GM12878 (cell line): Measurements from ENCODE around the gene CRYBB1. TPM values are rescaled to one million over a fixed set of nuclear protein-coding genes. Genes with fewer than 3 reads are reported as not detected.

Experiments
- ATAC-seq: fragments of 200-7000 bp; cut with Tn5 transposase; 3 replicates; pipeline ENCODE4 v1.9.1; 2020; ENCODE audit warnings: mild to moderate bottlenecking, moderate library complexity
- BruUV-seq: library from RNA; stranded (reverse); fragments of 400-500 nt; replicated peaks from 2 replicates; lab custom pipeline; 2021; lab: Mats Ljungman, UMichigan
- CTCF ChIA-PET: fragments of 300-600 bp; sonication (Branson Sonifier 250); formaldehyde crosslinking; extraction: SDS; loops from one replicate; lab custom pipeline; 2021; ENCODE audit warnings: inconsistent platforms; lab: Yijun Ruan, JAX
- POLR2A ChIA-PET: fragments of 350-600 bp; formaldehyde crosslinking; extraction: SDS; loops from one replicate; lab custom pipeline; 2021; ENCODE audit warnings: inconsistent platforms; lab: Charles Lee
- RAD21 ChIA-PET: fragments of 300-600 bp; sonication (Branson Sonifier 250); formaldehyde crosslinking; loops from one replicate; lab custom pipeline; 2023; ENCODE audit warnings: antibody characterized with exemption; ENCODE audit not compliant: unreplicated experiment; lab: Charles Lee
- SMC1A ChIA-PET: fragments of 300-600 bp; sonication (Branson Sonifier 250); formaldehyde crosslinking; loops from one replicate; lab custom pipeline; 2023; ENCODE audit not compliant: unreplicated experiment, uncharacterized antibody; lab: Charles Lee
- DNase-seq: peaks from one replicate; pipeline ENCODE4 v3.0.0-alpha.2; 2011; ENCODE audit warnings: low read depth, low spot score
- FAIRE-seq: peaks from 3 replicates; lab custom pipeline; 2011; peaks lifted over from hg19 to GRCh38; lab: Jason Lieb, UNC
- H2AFZ ChIP-seq: 2 replicates; pipeline ENCODE4 v1.6.0; 2011; ENCODE audit warnings: low read depth, low read length, control low read depth; ENCODE audit not compliant: control insufficient read depth
- H3K27ac ChIP-seq: 2 replicates; pipeline ENCODE4 v1.5.1; 2011; ENCODE audit warnings: control low read depth; ENCODE audit not compliant: control insufficient read depth, insufficient read depth
- H3K27me3 ChIP-seq, 2 experiments: replicated peaks in 1 of 2; 2 replicates each; pipeline versions ENCODE4 v1.6.0 to v1.6.1; 2011; ENCODE audit warnings: low read length in 1 of 2; ENCODE audit not compliant: control insufficient read depth in 2 of 2, insufficient read depth in 2 of 2
- H3K36me3 ChIP-seq, 2 experiments: 2 replicates each; pipeline ENCODE4 v1.5.1; 2011; ENCODE audit warnings: low read length in 1 of 2; ENCODE audit not compliant: control insufficient read depth in 2 of 2, insufficient read depth in 2 of 2
- H3K4me1 ChIP-seq: 2 replicates; pipeline ENCODE4 v1.6.1; 2011; ENCODE audit warnings: mild to moderate bottlenecking, low read length, moderate library complexity, mixed read lengths; ENCODE audit not compliant: control insufficient read depth, insufficient read depth
- H3K4me2 ChIP-seq: 2 replicates; pipeline ENCODE4 v1.6.0; 2011; ENCODE audit warnings: control low read depth; ENCODE audit not compliant: control insufficient read depth, insufficient read depth
- H3K4me3 ChIP-seq: fragments of 200-600 bp; sonication (generic); 2 replicates; pipeline ENCODE4 v1.5.1; 2016
- H3K79me2 ChIP-seq: 2 replicates; pipeline ENCODE4 v1.6.0; 2011; ENCODE audit warnings: low read length; ENCODE audit not compliant: control insufficient read depth, insufficient read depth
- H3K9ac ChIP-seq: 2 replicates; pipeline ENCODE4 v1.8.0; 2011; ENCODE audit warnings: low read length, control low read depth, mixed read lengths; ENCODE audit not compliant: control insufficient read depth, insufficient read depth
- H3K9me3 ChIP-seq: replicated peaks from 3 replicates; pipeline ENCODE4 v1.5.1; 2011; ENCODE audit warnings: mild to moderate bottlenecking, low read length; ENCODE audit not compliant: control insufficient read depth, insufficient read depth
- H4K20me1 ChIP-seq: 2 replicates; pipeline ENCODE4 v1.6.0; 2011; ENCODE audit not compliant: control insufficient read depth, insufficient read depth
- BCL11A ChIP-seq: IDR thresholded peaks from 2 replicates; pipeline ENCODE4 v1.6.1; 2011; ENCODE audit warnings: low read depth, low read length
- EGR1 ChIP-seq, 2 experiments: IDR thresholded peaks; 1 replicate in 1 of 2; 2 replicates in 1 of 2; pipeline ENCODE4 v1.6.1; 2011 to 2012; ENCODE audit warnings: low read depth in 2 of 2, low read length in 2 of 2, borderline replicate concordance in 1 of 2, mild to moderate bottlenecking in 1 of 2, moderate library complexity in 1 of 2
- MTA2 ChIP-seq: fragments of 450-650 bp; IDR thresholded peaks from 2 replicates; pipeline ENCODE4 v1.6.1; 2016; ENCODE audit warnings: low read depth, mild to moderate bottlenecking, moderate library complexity
- PAX5 ChIP-seq: IDR thresholded peaks from 2 replicates; pipeline ENCODE4 v1.6.1; 2011; ENCODE audit warnings: low read depth, low read length, borderline replicate concordance
- POU2F2 ChIP-seq: IDR thresholded peaks from 3 replicates; pipeline ENCODE4 v1.6.1; 2011; ENCODE audit warnings: low read depth, mild to moderate bottlenecking, low read length, borderline replicate concordance
- RELA ChIP-seq: fragments of 450-650 bp; IDR thresholded peaks from 2 replicates; pipeline ENCODE4 v1.8.0; 2014; ENCODE audit warnings: borderline replicate concordance; ENCODE audit not compliant: partially characterized antibody
- SPI1 ChIP-seq: IDR thresholded peaks from 2 replicates; pipeline ENCODE4 v1.6.1; 2011; ENCODE audit warnings: low read depth, mild to moderate bottlenecking, low read length, moderate library complexity, borderline replicate concordance; ENCODE audit not compliant: insufficient read depth
- ZNF217 ChIP-seq: fragments of 450-650 bp; IDR thresholded peaks from 2 replicates; pipeline ENCODE4 v1.6.1; 2017; ENCODE audit warnings: antibody characterized with exemption, mild to moderate bottlenecking
- WGBS: methylation state at CpG from one replicate; pipeline ENCODE4 v1.1.6; 2016; ENCODE audit warnings: low lambda C conversion rate; ENCODE audit not compliant: insufficient replicate concordance, insufficient coverage; ENCODE audit errors: missing lambda C conversion rate; 5-methylcytosine and 5-hydroxymethylcytosine counted together
- in situ Hi-C: fragments of 300-500 bp; cut with MboI; formaldehyde crosslinking; loops from 9 replicates; pipeline ENCODE4 v1.14.3; 2018; ENCODE audit warnings: mixed read lengths
- intact Hi-C: fragments of 100-400 bp; cut with micrococcal nuclease; formaldehyde crosslinking; loops from one replicate; pipeline ENCODE4 v1.14.2; 2022; ENCODE audit not compliant: unreplicated experiment
- polyA plus RNA-seq, 11 experiments: library from polyadenylated mRNA; depleted of rRNA in 4 of 11; unstranded in 6 of 11; stranded (reverse) in 5 of 11; fragments of >200 nt; fragmentation: Nextera tagmentation in 4 of 11; fragmentation: Illumina TruSeq in 1 of 11; extraction: Ambion mirVana in 4 of 11; extraction: Trizol in 1 of 11; gene quantifications; 1 replicate in 1 of 11; 2 replicates in 10 of 11; pipeline versions ENCODE4 v1.2.1 to v1.2.3, GENCODE V29; 2011 to 2016; ENCODE audit warnings: inconsistent platforms in 2 of 11, missing spikeins in 2 of 11, low read depth in 1 of 11
- total RNA-seq, 4 experiments: library from RNA; depleted of rRNA in 3 of 4; stranded (reverse); fragments of >200 nt in 3 of 4; fragmentation: Illumina TruSeq in 1 of 4; extraction: Trizol in 1 of 4; gene quantifications; 2 replicates each; pipeline versions ENCODE4 v1.2.1 to v1.2.3, GENCODE V29; 2013 to 2021
- TF ChIP-seq, protein P1 (sequence below): fragments of 450-650 bp; IDR thresholded peaks from 2 replicates; pipeline ENCODE4 v1.6.1; 2017; ENCODE audit warnings: mild to moderate bottlenecking, moderate library complexity
- TF ChIP-seq, protein P2 (sequence below): fragments of 450-650 bp; IDR thresholded peaks from 2 replicates; pipeline ENCODE4 v1.6.1; 2017; ENCODE audit warnings: mild to moderate bottlenecking, moderate library complexity
- TF ChIP-seq, protein P3 (sequence below): fragments of 450-650 bp; IDR thresholded peaks from 2 replicates; pipeline ENCODE4 v1.6.1; 2016; ENCODE audit warnings: mild to moderate bottlenecking
- TF ChIP-seq, protein P4 (sequence below): IDR thresholded peaks from 2 replicates; pipeline ENCODE4 v1.6.1; 2012; ENCODE audit warnings: low read depth, low read length, improper control_type of control experiment

CRYBB1 gene
- total and polyA plus RNA-seq, 10 of the 15 experiments (the other 5 are each of a cell fraction or from before 2014, with no cell fraction given): 0.09 to 0.64 (median 0.23) TPM; not detected in 5

DNA sequence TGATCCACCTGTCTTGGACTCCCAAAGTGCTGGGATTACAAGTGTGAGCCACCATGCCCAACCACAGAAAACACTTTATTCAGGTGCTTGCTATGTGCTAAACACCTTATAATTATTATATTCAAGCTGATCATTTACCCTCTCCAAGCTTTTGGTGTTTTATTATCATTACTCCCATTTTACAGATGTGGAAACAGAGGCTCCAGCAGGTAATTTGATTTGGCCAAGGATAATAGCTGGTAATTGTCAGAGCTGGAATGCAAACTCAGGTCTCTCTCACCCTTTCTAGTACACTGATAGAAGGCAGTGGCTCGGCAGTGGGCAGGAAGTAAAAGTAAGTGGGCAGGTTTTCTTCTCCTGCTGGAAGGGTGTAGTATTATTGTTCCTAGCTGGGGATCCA lies 24.1 kb downstream of the CRYBB1 start:
- 41% methylated on average over 1 of the region's 1 CpG for WGBS
- no peak for FAIRE-seq
- TF ChIP-seq, protein P1, sequence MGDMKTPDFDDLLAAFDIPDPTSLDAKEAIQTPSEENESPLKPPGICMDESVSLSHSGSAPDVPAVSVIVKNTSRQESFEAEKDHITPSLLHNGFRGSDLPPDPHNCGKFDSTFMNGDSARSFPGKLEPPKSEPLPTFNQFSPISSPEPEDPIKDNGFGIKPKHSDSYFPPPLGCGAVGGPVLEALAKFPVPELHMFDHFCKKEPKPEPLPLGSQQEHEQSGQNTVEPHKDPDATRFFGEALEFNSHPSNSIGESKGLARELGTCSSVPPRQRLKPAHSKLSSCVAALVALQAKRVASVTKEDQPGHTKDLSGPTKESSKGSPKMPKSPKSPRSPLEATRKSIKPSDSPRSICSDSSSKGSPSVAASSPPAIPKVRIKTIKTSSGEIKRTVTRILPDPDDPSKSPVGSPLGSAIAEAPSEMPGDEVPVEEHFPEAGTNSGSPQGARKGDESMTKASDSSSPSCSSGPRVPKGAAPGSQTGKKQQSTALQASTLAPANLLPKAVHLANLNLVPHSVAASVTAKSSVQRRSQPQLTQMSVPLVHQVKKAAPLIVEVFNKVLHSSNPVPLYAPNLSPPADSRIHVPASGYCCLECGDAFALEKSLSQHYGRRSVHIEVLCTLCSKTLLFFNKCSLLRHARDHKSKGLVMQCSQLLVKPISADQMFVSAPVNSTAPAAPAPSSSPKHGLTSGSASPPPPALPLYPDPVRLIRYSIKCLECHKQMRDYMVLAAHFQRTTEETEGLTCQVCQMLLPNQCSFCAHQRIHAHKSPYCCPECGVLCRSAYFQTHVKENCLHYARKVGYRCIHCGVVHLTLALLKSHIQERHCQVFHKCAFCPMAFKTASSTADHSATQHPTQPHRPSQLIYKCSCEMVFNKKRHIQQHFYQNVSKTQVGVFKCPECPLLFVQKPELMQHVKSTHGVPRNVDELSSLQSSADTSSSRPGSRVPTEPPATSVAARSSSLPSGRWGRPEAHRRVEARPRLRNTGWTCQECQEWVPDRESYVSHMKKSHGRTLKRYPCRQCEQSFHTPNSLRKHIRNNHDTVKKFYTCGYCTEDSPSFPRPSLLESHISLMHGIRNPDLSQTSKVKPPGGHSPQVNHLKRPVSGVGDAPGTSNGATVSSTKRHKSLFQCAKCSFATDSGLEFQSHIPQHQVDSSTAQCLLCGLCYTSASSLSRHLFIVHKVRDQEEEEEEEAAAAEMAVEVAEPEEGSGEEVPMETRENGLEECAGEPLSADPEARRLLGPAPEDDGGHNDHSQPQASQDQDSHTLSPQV: no peak
- TF ChIP-seq, protein P2, sequence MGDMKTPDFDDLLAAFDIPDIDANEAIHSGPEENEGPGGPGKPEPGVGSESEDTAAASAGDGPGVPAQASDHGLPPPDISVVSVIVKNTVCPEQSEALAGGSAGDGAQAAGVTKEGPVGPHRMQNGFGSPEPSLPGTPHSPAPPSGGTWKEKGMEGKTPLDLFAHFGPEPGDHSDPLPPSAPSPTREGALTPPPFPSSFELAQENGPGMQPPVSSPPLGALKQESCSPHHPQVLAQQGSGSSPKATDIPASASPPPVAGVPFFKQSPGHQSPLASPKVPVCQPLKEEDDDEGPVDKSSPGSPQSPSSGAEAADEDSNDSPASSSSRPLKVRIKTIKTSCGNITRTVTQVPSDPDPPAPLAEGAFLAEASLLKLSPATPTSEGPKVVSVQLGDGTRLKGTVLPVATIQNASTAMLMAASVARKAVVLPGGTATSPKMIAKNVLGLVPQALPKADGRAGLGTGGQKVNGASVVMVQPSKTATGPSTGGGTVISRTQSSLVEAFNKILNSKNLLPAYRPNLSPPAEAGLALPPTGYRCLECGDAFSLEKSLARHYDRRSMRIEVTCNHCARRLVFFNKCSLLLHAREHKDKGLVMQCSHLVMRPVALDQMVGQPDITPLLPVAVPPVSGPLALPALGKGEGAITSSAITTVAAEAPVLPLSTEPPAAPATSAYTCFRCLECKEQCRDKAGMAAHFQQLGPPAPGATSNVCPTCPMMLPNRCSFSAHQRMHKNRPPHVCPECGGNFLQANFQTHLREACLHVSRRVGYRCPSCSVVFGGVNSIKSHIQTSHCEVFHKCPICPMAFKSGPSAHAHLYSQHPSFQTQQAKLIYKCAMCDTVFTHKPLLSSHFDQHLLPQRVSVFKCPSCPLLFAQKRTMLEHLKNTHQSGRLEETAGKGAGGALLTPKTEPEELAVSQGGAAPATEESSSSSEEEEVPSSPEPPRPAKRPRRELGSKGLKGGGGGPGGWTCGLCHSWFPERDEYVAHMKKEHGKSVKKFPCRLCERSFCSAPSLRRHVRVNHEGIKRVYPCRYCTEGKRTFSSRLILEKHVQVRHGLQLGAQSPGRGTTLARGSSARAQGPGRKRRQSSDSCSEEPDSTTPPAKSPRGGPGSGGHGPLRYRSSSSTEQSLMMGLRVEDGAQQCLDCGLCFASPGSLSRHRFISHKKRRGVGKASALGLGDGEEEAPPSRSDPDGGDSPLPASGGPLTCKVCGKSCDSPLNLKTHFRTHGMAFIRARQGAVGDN: no peak
- TF ChIP-seq BCL11A: no peak
- TF ChIP-seq PAX5: no peak
- TF ChIP-seq EGR1 (IDR thresholded peaks at IDR 0.05; ENCODE audit: borderline replicate concordance in 1 of 2, low read depth in 2 of 2, low read length in 2 of 2): no peak
- TF ChIP-seq ZNF217: no peak
- no peak for TF ChIP-seq RELA
- TF ChIP-seq, protein P3, sequence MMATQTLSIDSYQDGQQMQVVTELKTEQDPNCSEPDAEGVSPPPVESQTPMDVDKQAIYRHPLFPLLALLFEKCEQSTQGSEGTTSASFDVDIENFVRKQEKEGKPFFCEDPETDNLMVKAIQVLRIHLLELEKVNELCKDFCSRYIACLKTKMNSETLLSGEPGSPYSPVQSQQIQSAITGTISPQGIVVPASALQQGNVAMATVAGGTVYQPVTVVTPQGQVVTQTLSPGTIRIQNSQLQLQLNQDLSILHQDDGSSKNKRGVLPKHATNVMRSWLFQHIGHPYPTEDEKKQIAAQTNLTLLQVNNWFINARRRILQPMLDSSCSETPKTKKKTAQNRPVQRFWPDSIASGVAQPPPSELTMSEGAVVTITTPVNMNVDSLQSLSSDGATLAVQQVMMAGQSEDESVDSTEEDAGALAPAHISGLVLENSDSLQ: no peak
- no peak for TF ChIP-seq MTA2
- TF ChIP-seq, protein P4, sequence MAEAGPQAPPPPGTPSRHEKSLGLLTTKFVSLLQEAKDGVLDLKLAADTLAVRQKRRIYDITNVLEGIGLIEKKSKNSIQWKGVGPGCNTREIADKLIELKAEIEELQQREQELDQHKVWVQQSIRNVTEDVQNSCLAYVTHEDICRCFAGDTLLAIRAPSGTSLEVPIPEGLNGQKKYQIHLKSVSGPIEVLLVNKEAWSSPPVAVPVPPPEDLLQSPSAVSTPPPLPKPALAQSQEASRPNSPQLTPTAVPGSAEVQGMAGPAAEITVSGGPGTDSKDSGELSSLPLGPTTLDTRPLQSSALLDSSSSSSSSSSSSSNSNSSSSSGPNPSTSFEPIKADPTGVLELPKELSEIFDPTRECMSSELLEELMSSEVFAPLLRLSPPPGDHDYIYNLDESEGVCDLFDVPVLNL: no peak
- TF ChIP-seq POU2F2: no peak
- TF ChIP-seq SPI1: no peak

More for the DNA sequence above, 24.1 kb downstream of the CRYBB1 start:
- ChIA-PET SMC1A (interaction anchor here (0.6 to 2.9 kb wide), 6 partner anchors 13 to 115 kb away, joined by 3 to 20 read pairs (median 4); no protein-coding TSS in a partner anchor), CTCF (interaction anchor here (0.6 to 4.2 kb wide), 5 partner anchors 12 to 92 kb away, joined by 3 to 12 read pairs (median 3); no protein-coding TSS in a partner anchor), POLR2A (interaction anchor here (0.9 to 8.0 kb wide), 3 partner anchors 10 to 15 kb away, joined by 3 to 62 read pairs (median 4); no protein-coding TSS in a partner anchor), RAD21 (interaction anchor here (1.2 to 2.3 kb wide), 2 partner anchors 28 to 49 kb away, joined by 3 to 7 read pairs; no protein-coding TSS in a partner anchor)
- H3K9me3 ChIP-seq: no peaks in the 10 kb centered on the region
- no peak overlapping the region for H3K4me2 ChIP-seq
- no peak overlapping the region for H2AFZ ChIP-seq
- DNase-seq (no peak), ATAC-seq (no peak)
- no peaks in the 10 kb centered on the region for H3K27me3 ChIP-seq
- H4K20me1 ChIP-seq: no peaks in the 10 kb centered on the region
- in situ Hi-C loops: no loop called here
- H3K4me1 ChIP-seq: peaks cover 25% of the 10 kb centered on the region
- no peak overlapping the region for H3K9ac ChIP-seq
- no TSS peak for BruUV-seq
- no peaks in the 10 kb centered on the region for H3K36me3 ChIP-seq
- H3K4me3 ChIP-seq: no peak overlapping the region
- intact Hi-C loops: loop anchor here (5.0 kb wide), 1 partner anchor 91 kb away; no protein-coding TSS in a partner anchor
- H3K79me2 ChIP-seq: peaks cover 11% of the 10 kb centered on the region
- no peak overlapping the region for H3K27ac ChIP-seq
